Measurements from ENCODE around the gene MAPK10. TPM values are rescaled to one million over a fixed set of nuclear protein-coding genes. Genes with fewer than 3 reads are reported as not detected.

The MAPK10 gene
- total and polyA plus RNA-seq, 8 donors, result 1.4 to 103 (median 15.0) TPM

DNA sequence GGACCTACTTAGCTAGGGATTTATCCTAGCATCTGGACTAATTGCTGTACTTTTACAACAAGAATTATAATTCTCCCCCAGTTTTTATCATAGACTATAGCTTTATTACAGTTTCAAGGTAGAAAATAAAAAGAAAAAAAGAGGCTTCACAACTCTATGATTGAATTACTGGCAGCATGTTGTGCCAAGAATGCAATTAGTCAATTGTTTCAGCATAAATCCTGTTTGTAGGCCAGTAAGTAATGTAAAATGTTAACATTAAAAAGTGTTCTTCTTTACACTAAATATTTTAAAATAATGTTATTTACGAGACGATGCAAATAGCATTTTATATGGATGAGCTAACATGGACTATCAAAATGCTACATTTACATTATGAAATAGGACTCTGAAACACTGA is 228.4 kb downstream of the MAPK10 start:
- Histone ChIP-seq H3K27ac (no peak overlapping the region), H3K4me1 (no peaks in the 10 kb centered on the region), H3K9me3 (peaks cover 0 to 5% (median 2%) of the 10 kb centered on the region in 4 donors), H3K27me3 (no peaks in the 10 kb centered on the region), H3K36me3 (no peaks in the 10 kb centered on the region), H3K4me3 (no peak overlapping the region)
- peak in 1 of 2 donors; percentile 36 for DNase-seq
- 67 to 88% (median 80%) methylated on average over 2 of the region's 2 CpGs for WGBS, 5 donors
- TF ChIP-seq EP300 (IDR thresholded peaks at IDR 0.05) (no peak), POLR2A (IDR thresholded peaks at IDR 0.05) (no peak), POLR2AphosphoS5 (IDR thresholded peaks at IDR 0.05) (no peak)
- TF ChIP-seq, protein P1, sequence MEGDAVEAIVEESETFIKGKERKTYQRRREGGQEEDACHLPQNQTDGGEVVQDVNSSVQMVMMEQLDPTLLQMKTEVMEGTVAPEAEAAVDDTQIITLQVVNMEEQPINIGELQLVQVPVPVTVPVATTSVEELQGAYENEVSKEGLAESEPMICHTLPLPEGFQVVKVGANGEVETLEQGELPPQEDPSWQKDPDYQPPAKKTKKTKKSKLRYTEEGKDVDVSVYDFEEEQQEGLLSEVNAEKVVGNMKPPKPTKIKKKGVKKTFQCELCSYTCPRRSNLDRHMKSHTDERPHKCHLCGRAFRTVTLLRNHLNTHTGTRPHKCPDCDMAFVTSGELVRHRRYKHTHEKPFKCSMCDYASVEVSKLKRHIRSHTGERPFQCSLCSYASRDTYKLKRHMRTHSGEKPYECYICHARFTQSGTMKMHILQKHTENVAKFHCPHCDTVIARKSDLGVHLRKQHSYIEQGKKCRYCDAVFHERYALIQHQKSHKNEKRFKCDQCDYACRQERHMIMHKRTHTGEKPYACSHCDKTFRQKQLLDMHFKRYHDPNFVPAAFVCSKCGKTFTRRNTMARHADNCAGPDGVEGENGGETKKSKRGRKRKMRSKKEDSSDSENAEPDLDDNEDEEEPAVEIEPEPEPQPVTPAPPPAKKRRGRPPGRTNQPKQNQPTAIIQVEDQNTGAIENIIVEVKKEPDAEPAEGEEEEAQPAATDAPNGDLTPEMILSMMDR (IDR thresholded peaks at IDR 0.05), result no peak
- intact Hi-C loops (cut with DNase I; ENCODE audit: low total_unique reads), result no loop called here

DNA sequence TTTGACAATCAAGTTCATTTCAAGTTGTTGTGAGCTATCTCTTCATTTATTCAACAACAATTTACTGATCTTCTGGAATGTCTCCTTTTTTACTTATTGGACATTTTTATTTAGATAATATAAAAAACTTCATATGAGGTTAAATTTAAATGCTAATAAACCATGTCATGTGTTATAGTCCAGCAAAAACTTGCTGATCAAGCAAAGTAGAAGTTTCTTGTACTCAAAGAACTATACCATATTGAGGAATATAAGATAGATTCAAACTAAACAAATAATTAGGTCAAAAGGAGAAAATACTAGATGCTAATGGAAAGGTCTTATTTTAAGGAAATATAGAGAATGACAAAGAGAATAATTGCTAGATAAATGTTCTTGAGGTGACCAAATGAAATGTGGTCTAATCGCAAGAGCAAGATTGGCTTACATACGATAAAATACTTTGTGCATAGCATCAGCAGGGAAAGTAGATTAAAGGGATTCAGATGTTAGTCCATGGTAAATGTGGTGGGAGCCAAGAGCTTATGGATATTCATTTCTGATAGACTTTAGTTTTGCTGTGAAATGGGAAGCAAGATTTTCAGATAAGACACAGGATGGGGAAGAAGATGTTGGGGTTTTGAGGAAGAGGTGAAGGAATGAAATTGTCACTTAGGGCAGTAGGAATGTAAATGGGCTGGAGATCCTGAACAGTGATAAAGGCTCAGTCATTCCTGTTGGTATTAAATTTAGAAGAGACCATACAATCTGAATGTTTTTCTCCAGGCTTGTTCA is 229.5 kb downstream of the MAPK10 start:
- H3K36me3 ChIP-seq, result no peaks in the 10 kb centered on the region
- no peak for DNase-seq
- H3K9me3 ChIP-seq, result peaks cover 0 to 5% (median 2%) of the 10 kb centered on the region in 4 donors
- TF ChIP-seq POLR2A (IDR thresholded peaks at IDR 0.05) (no peak), POLR2AphosphoS5 (IDR thresholded peaks at IDR 0.05) (no peak), EP300 (IDR thresholded peaks at IDR 0.05) (no peak)
- TF ChIP-seq, protein P1 (IDR thresholded peaks at IDR 0.05), result no peak
- WGBS, 5 donors, result 85 to 93% (median 91%) methylated on average over 2 of the region's 2 CpGs
- intact Hi-C loops (cut with DNase I; ENCODE audit: low total_unique reads), result no loop called here
- no peaks in the 10 kb centered on the region for H3K27me3 ChIP-seq
- no peak overlapping the region for H3K27ac ChIP-seq
- H3K4me3 ChIP-seq, result no peak overlapping the region
- no peaks in the 10 kb centered on the region for H3K4me1 ChIP-seq

GRCh38 chr4:86129546-86129945 is 230.3 kb downstream of the MAPK10 start:
- Histone ChIP-seq H3K4me1 (no peaks in the 10 kb centered on the region), H3K4me3 (no peak overlapping the region), H3K9me3 (no peaks in the 10 kb centered on the region), H3K36me3 (no peaks in the 10 kb centered on the region), H3K27me3 (no peaks in the 10 kb centered on the region), H3K27ac (no peak overlapping the region)
- no peak for TF ChIP-seq POLR2AphosphoS5 (IDR thresholded peaks at IDR 0.05)
- TF ChIP-seq, protein P1 (IDR thresholded peaks at IDR 0.05), result no peak
- no peak for TF ChIP-seq POLR2A (IDR thresholded peaks at IDR 0.05)
- TF ChIP-seq EP300 (IDR thresholded peaks at IDR 0.05), result no peak
- intact Hi-C loops (cut with DNase I; ENCODE audit: low total_unique reads), result no loop called here
- no peak for DNase-seq
- 46 to 60% (median 53%) methylated on average over 2 of the region's 2 CpGs for WGBS, 5 donors

GRCh38 chr4:86122404-86122803 is 237.4 kb downstream of the MAPK10 start:
- no peaks in the 10 kb centered on the region for H3K9me3 ChIP-seq
- H3K4me1 ChIP-seq, result no peaks in the 10 kb centered on the region
- no peak overlapping the region for H3K27ac ChIP-seq
- no peaks in the 10 kb centered on the region for H3K36me3 ChIP-seq
- H3K4me3 ChIP-seq, result no peak overlapping the region
- intact Hi-C loops (cut with DNase I; ENCODE audit: low total_unique reads), result no loop called here
- no peaks in the 10 kb centered on the region for H3K27me3 ChIP-seq
- TF ChIP-seq EP300 (IDR thresholded peaks at IDR 0.05) (no peak), POLR2A (IDR thresholded peaks at IDR 0.05) (no peak), POLR2AphosphoS5 (IDR thresholded peaks at IDR 0.05) (no peak)
- TF ChIP-seq, protein P1 (IDR thresholded peaks at IDR 0.05), result no peak
- peak in 1 of 2 donors; percentile 44 for DNase-seq
